DMS114 treated with DMSO at 0.1 percent for 48 hours (cell line): ENCODE results near the gene AHI1.

Source experiments
- DNase-seq: peaks from one replicate; lab custom pipeline; 2025; ENCODE audit not compliant: unreplicated experiment; lab: John Stamatoyannopoulos, UW

AHI1 gene

DNA sequence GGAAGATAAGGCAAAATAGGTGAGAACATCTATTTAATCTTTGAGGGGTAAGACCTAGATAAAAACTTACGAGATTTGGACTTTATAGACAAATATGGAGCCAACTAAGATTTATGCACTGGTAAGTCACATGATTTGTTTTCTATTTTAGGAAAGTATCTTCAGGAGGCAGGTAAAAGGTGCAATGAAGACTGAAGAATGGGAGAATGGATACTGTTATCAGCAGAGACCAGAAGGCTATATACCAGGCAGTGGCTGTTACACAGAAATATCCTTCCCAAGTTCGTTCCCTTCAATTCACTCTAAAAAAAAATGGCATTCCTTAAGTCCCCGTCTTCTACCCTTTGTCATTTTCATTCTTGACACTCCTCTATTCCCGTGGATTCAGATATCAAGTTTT is 192.7 kb downstream of the AHI1 start:
- DNase-seq: no peak

DNA sequence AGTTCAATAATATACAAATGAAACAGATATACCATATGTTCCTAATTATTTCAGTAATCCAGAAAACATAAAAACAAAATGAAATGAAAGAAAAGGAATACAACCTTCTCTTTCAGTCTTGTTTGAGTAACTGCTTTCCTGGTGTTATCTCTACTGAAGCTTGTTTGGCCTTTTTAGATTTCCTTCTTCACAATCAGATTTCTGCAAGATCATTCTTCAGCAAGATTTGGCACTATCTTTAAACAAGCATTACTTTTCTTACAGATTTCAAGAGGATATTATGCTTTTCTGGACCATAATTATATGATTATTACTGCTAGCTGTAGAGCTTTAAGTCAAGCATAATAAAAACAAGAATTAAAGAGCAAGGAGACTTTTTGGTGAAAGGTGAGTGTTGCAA is 196.2 kb downstream of the AHI1 start:
- DNase-seq: no peak

DNA sequence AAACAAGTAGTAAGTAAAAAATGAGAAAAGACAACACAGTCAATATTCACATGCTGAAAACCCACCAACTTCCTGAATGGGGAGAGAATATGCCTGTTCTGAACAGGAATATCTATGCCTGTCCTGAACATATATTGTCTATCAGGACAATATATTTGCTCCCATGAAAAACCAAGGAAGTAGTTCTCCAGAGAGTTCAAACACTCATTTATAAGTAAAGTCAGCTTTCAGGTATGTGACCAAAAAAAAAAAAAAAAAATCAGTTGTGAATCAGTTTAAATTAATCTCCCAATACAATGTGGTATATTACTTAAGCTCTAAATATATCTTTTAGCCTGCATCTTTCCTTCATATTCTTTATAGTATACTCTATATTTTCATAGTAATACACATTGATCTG is 197.0 kb downstream of the AHI1 start:
- DNase-seq: no peak

GRCh38 chr6:135299256-135299655 is 198.3 kb downstream of the AHI1 start:
- DNase-seq: no peak

GRCh38 chr6:135298455-135298854 is 199.1 kb downstream of the AHI1 start:
- no peak for DNase-seq

GRCh38 chr6:135296715-135297114 is 200.8 kb downstream of the AHI1 start:
- no peak for DNase-seq

- no peak for DNase-seq
Measured at GRCh38 chr6:135295085-135295484, 202.5 kb downstream of the AHI1 start.

DNA sequence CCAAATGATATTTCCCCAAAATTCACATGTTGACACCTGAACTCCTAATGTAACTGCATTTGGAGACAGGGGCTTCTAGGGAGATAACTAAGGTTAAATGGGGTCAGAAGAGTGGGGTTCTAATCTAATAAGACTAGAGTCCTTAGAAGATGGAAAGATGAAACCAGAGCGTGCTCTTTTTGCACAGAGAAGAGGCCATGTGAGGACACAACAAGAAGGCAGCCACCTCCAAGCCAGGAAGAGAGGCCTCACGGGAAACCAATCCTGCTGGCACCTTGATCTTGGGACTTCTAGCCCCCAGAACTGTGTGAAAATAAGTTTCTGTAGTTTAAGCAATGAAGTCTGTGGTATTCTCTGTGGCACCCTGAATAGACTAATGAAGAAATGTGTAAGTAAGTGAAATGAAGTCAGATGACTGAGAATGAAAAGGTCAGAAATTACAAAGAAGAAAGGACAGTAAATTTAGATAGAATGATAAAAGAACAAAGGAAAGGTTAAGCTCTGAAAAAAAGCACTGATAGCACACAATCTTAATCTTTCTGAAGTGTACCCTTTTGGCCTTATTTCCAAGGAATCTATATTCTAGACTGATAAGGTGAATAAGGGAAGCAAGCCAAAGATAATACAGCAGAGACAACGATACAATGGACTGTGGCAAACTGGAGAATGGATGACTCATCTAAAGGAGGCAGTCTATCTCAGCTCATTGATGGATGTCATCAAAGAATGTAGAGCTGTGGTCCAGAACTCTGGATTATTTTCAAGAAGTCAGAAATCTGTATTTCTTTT is 206.1 kb downstream of the AHI1 start:
- no peak for DNase-seq

DNA sequence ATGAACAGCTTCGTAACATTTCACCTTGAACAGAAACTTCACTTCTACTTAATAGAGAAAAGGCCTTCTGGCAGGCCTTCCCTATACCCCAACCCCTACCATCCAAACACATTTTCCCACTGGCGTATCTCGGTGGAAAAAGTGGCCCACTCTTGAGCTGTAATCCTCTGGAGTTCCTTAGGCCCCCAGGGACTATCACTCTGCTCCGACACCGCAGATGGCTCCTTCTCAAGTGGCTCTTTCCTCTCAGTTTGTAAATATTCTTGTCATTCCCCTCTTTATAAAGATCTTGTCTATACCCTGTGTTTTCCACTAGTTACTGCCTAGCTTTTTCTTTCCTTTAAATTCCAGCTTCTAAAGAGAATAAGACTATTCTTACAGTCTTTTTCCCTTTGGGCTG is 207.7 kb downstream of the AHI1 start:
- DNase-seq: no peak

GRCh38 chr6:135286962-135287538 is 210.5 kb downstream of the AHI1 start:
- DNase-seq: no peak

- DNase-seq: no peak
Measured at GRCh38 chr6:135285165-135285564, 212.4 kb downstream of the AHI1 start.

DNA sequence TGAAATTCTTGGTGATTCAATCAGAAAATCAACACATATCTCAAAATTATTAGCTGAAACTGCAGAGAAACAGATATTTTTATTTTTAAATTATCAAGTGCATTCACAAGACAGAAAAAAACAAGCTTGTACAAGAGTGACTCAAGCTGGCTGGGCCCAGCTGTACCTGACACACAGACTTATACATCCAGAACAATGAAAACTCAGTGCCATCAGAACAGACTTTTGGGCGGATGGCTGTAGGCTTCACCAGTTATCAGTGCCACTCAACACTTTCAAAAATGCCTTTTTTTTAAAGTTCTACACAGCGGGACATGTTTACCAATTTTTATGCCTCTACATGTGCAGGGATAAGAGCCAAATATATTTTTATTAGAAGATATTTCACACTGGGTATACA is 213.6 kb downstream of the AHI1 start:
- no peak for DNase-seq

- no peak for DNase-seq
Measured at GRCh38 chr6:135282395-135282794, 215.1 kb downstream of the AHI1 start.

DNA sequence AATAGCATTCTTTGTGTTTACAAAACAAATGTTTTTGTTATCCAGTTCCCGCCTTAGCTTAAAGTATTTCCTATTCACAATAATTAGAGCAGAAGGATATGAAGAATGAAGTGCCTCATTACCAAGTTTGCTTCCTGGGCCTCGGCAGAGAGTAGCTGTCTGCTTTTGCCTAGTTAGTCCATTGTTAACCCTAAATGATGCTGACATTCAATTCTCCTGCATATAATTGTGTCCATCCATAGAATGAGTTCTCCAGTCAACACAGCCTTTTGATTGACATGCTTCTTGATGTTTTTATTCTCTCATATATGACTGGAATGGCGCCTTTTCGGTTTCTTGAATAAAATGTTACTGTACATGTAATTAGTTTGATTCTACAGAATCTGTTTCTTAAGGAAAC is 215.6 kb downstream of the AHI1 start:
- no peak for DNase-seq

GRCh38 chr6:135281227-135281626 is 216.3 kb downstream of the AHI1 start:
- no peak for DNase-seq

GRCh38 chr6:135280375-135281136 is 217.0 kb downstream of the AHI1 start:
- DNase-seq: no peak

DNA sequence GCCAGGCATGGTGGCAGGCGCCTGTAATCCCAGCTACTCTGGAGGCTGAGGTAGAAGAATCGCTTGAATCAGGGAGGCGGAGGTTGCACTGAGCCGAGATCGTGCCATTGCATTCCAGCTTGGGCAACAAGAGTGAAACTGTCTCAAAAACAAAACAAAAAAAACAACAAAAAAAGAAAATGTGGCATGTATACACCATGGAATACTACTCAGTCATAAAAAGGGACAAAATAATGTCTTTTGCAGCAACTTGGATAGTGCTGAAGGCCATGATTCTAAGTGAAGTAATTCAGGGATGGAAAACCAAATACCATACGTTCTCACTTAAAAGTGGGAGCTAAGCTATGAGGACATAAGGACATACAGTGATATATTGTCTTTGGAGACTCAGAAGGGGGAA is 220.1 kb downstream of the AHI1 start:
- DNase-seq: no peak

GRCh38 chr6:135274561-135275293 is 222.8 kb downstream of the AHI1 start:
- no peak for DNase-seq

GRCh38 chr6:135271626-135272025 is 225.9 kb downstream of the AHI1 start:
- DNase-seq: no peak

GRCh38 chr6:135270676-135271536 is 226.6 kb downstream of the AHI1 start:
- DNase-seq: no peak

- no peak for DNase-seq
Measured at GRCh38 chr6:135269481-135269891, 228.1 kb downstream of the AHI1 start.
